Right lobe of liver (tissue), 4 donors: Measurements from ENCODE around the gene CACNA1C.

ENCODE experiments used
- POLR2A ChIP-seq: fragments of 450-650 bp; IDR thresholded peaks from one replicate; pipeline ENCODE4 v1.6.1; 2017; ENCODE audit warnings: antibody characterized with exemption, mild to moderate bottlenecking
- TF ChIP-seq, protein P1 (sequence below), 4 donors: fragments of 200-600 bp in 3 of 4; fragments of 450-650 bp in 1 of 4; IDR thresholded peaks; one replicate each; pipeline versions ENCODE4 v1.5.1 to v1.8.0; 2016 to 2022; ENCODE audit warnings: antibody characterized with exemption in 4 of 4, mild to moderate bottlenecking in 2 of 4
- donor health status: DM: no; HTN: no; CAD: no.
- donor health status: DM: no; HTN: no; CAD: no.
- donor health status: DM: no; HTN: yes; CAD: no.

DNA sequence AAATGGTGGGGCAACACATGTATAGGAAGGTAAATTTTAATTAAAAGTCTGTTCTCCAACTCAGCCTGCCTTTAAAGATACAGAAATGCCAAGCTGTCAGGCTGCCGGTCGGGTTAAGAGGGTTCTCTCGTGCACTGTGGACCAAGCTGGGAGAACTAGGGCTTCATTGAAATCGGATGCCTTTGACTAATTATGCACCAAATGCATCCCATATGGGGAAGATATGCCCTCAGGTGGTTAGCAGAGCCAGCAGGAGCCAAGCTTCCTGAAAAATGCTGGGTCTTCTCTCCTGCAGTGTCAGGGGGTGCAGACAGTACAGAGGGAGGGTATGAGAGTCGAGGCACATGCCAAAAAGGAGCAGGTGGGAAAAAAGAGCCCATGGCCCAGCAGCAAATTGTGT lies 236.1 kb downstream of the CACNA1C start:
- TF ChIP-seq, protein P1, sequence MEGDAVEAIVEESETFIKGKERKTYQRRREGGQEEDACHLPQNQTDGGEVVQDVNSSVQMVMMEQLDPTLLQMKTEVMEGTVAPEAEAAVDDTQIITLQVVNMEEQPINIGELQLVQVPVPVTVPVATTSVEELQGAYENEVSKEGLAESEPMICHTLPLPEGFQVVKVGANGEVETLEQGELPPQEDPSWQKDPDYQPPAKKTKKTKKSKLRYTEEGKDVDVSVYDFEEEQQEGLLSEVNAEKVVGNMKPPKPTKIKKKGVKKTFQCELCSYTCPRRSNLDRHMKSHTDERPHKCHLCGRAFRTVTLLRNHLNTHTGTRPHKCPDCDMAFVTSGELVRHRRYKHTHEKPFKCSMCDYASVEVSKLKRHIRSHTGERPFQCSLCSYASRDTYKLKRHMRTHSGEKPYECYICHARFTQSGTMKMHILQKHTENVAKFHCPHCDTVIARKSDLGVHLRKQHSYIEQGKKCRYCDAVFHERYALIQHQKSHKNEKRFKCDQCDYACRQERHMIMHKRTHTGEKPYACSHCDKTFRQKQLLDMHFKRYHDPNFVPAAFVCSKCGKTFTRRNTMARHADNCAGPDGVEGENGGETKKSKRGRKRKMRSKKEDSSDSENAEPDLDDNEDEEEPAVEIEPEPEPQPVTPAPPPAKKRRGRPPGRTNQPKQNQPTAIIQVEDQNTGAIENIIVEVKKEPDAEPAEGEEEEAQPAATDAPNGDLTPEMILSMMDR (IDR thresholded peaks at IDR 0.05), result no peak
- no peak for TF ChIP-seq POLR2A
